ENCODE measurements around the gene MAGEF1. TPM values are rescaled to one million over a fixed set of nuclear protein-coding genes. Genes with fewer than 3 reads are reported as not detected.
"Not testable (repeated sequence)": the region's sequence is repeated elsewhere in the genome, so short reads cannot be mapped to it uniquely, and the experiment has no call there.

Gene MAGEF1
- total RNA-seq, 2 experiments from 2014 or later, result 21.2 to 24.5 TPM

DNA sequence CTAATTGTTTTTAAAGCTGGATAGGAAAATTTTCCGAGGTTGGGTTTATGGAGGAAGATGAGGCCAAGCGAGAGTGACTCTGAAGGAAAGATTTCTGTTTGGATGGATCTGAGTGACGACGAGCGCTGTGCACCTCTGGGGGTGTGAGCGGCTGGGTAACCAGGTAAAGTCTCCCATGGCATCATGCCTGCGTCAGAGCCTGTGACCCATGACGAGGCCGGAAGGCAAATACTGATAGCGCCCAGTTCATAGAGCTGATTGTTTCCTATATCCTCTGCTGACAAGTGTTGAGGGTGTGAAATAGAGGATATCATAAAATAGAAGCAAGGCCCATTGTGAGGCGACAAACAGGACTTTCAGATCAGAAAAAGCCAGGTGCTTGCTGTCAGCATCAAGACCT is 33.7 kb upstream of the MAGEF1 start:
- ChIA-PET POLR2A (no interaction called here), CTCF (interaction anchor here (1.5 kb wide), 1 partner anchor 10 kb away, joined by 3 read pairs; no protein-coding TSS in a partner anchor)

DNA sequence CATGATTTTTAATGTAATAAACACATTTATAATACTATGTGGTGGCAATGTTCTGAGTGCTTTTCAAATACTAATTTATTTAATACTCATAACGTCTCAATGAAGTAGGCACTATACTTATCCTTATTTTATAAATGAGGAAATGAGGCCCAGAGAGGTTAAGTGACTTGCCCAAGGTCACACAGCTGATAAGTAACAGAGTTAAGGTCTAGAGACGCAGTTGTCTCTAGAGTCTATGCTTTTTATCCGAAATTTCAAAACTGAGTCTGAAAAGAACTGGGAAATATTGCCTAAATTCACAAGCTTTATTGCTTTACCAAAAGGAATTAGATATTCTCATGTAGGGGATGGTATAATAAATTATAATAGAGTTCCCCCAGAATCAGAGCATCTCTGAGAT is 31.4 kb upstream of the MAGEF1 start:
- ChIA-PET CTCF (interaction anchor here (0.6 to 1.2 kb wide), 2 partner anchors 17 to 35 kb away, joined by 3 to 5 read pairs; no protein-coding TSS in a partner anchor), POLR2A (interaction anchor here (0.6 kb wide), 1 partner anchor 32 kb away, joined by 8 read pairs; no protein-coding TSS in a partner anchor)

DNA sequence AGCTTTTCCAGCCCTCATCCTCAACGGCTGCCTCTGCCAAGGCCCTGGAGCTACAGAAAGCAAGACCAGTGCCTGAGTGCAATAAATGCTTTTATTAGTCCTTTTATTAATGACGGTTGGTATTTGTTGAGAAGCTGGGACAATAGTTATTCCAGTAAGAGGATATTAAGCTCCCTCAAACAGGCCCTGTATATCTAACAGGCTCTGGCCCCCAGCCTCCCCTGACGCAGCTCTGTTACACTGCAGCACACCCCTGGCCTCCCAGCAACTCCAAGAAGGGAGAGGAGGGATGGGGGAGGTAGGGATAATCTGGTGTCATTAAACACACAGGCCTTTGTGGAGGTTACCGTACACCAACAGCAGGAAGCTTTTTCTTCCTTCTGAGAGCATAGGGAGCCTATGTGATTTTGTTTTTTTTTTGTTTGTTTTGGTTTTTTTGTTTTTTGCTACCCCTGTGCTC is 30.8 kb upstream of the MAGEF1 start:
- ChIA-PET POLR2A (no interaction called here), CTCF (interaction anchor here (1.2 kb wide), 1 partner anchor 16 kb away, joined by 5 read pairs; no protein-coding TSS in a partner anchor)

DNA sequence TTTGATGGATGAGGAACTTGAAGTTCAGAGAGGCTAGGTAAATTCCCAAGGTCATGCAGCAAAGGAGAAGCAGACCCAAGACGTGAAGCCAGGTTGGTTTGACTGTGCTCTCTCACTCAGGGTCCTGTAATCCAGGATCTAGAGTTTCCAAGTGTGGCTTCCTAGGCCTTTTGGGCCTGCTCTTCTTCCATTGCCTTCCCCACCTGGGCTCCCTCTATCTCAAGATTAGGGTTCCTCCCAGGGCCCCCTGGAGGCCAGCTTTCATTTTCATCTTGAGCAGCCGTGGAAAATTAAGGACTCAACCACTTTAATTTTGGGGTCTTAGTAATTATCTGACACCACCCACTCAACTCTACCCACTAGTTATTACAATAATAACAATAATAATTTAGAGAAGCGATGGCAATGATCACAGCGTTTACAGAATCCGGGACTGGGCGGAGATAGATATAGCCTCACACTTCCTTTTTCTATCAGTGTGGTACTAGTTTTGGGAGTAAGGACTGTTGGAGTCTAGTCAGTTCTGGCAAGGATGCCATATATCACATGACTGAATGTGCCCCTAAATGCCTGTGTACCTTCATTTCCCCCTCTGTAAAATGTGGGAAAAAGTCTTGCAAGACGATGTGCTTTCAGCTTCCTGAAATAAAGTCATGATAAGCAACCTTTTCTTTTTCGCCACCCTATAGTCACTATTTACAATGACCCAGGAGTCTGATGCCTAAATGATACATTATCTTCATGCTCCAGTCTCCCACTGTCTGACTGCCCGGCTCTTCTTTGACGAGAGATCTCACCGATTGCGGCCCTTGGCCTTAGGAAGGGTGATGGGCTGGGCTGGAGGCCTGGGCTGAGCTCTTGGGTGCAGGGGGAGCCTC is 30.2 kb upstream of the MAGEF1 start:
- POLR2A ChIA-PET, result no interaction called here
- CTCF ChIA-PET, result interaction anchor here (1.0 kb wide), 1 partner anchor 181 kb away, joined by 3 read pairs; the partner anchor contains the start of gene EPHB3

DNA sequence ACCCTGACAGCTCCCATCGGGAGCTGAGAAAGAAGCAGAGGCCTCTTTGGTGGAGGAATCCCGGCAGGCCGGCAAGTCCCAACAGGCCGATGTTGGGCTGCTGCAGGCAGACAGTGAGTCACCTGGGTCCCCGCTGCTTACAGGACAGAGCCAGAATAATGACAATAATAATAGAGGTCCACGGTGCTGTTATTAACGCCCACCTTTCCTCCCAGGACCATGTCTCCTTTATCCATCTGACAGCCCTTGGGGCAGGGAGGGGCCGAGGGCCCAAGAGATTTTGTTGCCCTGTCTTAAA is 29.3 kb upstream of the MAGEF1 start:
- CTCF ChIA-PET, result interaction anchor here (1.0 kb wide), 1 partner anchor 180 kb away, joined by 3 read pairs; the partner anchor contains the start of gene EPHB3

DNA sequence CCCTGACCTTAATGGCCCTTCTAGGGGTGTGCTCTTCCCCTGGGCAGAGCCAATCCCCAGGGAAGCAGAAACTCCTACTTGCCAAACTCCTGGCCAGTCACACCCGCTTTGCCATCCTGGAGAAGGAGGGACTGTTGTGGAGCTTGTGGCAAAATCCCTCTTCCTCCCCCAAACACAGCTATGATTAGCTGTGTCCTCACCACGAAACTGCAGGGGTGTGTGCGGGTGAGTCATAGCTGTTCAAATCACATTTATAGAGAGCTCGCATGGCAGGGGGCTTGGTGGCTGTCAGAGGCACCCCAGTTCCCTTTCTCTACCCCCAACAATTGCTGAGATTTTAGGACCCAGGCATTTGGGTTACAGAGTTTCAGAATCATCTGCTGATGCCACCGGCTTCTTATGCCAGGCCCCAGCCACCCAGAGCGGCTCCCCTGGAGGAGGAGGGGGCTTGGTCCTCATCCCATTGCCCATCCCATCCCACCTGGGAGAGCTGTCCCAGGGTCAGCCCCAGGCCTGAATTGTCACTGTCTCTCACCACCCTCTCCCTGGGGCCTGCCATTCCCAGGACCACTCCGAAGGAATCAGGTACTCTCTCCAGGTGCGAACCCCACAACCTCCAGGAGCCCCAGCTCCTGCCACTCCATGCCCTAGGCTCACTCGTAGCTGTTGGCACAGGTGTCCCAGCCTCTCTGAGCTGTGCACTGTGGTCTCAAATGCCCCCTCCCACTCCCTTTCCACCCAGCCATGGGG is 28.8 kb upstream of the MAGEF1 start:
- ChIA-PET CTCF (interaction anchor here (1.0 kb wide), 1 partner anchor 179 kb away, joined by 3 read pairs; the partner anchor contains the start of gene EPHB3), POLR2A (no interaction called here)

More for the DNA sequence above, 29.3 kb upstream of the MAGEF1 start:
- POLR2A ChIA-PET, result no interaction called here

DNA sequence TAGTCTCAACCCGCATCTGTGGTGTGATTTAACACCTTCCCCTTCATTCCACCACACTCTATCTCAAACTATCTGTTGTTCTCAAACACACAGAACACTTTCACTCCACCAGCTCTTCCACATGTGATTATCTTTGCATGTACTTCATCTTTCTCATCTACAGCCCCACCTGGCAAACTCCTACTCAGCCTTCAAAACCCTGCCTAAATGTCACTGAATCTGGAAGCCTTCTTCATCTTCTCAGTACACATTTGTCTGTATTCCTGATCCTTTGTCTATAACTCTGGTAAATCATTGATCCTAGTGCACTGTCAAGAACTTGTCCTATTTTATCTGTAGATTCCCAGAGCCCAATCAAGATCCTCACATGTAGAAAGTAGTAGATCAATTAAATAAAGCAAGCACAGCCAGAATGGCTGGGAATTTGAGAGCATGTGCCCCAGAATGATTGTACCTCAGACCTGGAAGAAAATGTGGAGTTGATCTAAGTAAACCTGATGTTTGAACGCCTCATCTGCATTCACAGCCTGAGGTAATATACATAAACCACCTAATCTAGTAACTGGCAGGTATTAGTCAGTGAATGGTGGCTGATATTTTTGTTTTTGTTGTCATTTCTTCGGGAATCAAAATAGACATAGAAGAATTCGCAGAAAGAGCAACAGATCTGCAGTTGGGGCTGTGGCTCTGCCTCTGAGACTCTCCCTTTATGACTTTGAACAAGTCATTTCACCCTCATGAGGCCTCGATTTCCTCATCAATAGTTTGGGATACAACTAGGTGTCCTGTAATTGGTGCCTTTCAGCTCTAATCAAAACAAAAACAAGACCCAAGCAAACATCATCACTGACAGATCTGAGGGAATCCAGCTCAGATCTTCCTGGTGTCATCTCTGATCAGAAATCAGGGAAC is 28.0 kb upstream of the MAGEF1 start:
- ChIA-PET CTCF (no interaction called here), POLR2A (no interaction called here)

DNA sequence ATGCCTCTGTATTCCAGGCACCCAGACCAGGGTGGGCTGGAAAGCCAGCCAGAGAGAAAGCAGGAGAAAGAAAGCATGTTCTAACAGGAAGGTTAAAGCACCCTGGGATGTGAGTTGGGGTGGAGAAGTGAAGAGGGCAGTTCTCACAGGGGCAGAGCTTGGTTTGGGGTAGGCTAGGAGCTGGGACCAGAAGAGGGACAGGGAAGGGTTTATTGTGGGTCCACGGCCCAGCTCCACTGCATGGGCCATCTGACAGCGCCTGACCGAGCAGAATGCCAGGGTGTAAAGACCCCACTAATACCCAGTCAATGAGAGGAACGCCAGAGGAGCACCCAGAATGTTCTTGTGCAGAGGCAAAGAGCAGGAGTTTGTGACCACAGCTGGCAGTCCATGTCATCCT is 27.1 kb upstream of the MAGEF1 start:
- ChIA-PET POLR2A (no interaction called here), CTCF (no interaction called here)

DNA sequence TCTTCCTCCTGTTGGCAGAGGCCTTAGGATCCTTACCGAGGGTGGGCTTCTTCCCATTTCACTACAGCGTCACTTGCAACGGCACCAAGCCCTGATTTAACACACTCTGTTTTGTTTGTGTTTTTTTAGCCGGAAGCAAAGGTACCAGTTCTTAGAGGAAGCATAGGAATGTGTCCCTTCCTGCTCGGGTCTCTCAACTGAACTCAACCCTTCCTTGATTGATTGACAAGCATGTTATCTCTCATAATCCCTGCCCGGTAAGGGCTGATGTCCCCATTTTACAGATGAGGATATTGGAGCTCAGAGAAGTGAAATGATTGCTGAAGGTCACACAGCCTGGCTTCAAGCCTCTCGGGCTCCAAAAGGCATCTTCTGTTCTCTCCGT is 26.6 kb upstream of the MAGEF1 start:
- ChIA-PET CTCF (no interaction called here), POLR2A (no interaction called here)

DNA sequence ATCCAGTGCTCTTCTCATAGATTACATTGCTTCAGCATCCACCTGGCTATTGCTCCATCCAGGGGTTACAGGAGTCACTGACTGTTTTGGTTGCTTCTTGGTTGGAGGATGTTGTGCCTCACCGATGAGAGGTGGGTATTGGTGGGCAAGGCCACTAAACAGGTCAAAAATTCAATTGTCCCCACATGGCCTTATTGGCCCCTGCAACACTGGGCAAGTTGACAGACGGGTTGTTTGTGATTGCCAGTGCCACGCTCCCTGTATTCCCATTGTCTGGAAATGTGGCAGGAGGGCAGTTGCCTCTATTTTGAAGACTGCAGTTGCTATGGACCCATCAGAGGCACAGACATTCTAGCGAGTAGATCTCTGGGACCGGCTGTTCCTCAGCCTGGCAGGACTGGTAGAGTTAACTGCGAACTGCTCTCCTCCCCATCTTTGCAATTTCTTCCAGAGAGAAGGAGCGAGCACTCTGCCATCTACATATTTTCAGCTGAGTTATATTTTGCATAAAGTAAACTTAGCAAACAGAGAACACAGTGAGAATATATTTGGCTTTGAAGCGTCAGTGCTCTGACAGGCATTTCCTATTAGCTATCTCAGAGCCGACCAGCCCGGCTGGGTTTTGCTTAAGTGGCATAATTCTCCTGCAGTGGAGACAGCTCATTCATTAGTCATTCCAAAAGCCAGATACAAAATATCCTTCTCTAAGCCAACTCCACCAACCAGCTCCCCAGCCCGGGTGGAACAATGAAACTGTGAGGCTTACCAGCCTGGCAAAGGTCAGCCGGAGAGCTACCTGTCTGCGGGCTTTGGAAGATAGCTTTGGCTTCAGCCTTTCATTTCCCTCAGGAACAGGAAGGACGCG is 26.0 kb upstream of the MAGEF1 start:
- ChIA-PET CTCF (no interaction called here), POLR2A (no interaction called here)

DNA sequence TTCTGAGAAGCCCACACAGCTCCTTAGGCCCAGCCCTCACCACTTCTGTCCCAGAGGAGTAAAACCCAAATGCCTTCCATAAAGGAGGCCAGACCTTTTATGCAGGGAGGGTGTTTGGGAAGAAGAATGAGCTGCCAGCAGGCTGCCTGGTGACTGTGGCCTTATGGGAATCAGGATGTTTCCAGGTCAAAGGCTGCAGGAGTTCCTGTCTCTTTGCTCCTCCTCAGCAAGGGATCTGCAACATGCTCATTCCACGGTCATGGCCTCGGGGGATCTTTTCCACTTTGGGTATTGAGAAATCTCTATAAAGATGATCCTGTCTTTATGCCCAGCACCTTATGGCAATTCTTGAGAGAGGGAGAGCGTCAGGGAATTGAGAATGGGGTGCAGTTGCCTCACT is 25.2 kb upstream of the MAGEF1 start:
- CTCF ChIA-PET, result interaction anchor here (0.7 kb wide), 1 partner anchor 55 kb away, joined by 7 read pairs; no protein-coding TSS in a partner anchor
- POLR2A ChIA-PET, result no interaction called here

DNA sequence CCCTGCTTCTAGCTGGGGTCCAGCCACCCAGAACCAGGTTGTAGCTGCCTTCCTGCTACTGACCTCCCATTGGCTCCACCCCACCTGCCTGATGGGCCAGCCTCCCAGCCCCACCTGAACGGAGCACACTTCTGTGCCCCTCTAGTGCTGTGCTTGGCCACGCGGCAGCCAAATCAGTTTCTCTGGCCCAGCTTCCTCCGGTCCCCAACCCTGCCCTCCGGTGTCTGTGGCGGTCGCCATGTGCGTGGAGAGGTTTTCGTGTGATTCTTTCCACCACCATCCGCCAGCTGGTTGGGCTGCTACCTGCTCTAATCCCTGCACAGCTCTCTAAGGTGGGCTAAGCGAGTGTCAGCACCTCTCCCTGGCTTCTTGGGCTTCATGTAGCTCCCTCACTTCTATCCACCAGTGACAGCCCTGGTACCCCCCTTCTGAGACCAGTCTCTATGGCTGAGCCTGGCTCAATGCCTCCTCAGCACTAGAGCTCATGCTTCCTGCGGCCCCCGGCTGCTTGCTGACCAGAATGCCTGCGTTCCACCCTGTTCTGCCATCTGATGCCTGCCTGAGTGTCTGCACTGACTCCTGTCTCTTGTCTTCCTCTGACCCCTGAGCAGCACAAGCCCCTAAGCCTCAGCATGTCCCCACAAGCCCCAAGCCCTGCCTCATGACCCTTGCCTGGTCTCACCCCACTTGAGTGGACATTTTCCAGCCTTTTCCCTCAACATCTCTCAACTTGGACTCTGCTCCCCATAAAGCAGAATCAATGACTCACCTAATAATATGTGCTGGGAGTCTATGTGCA is 23.2 kb upstream of the MAGEF1 start:
- POLR2A ChIA-PET, result no interaction called here

DNA sequence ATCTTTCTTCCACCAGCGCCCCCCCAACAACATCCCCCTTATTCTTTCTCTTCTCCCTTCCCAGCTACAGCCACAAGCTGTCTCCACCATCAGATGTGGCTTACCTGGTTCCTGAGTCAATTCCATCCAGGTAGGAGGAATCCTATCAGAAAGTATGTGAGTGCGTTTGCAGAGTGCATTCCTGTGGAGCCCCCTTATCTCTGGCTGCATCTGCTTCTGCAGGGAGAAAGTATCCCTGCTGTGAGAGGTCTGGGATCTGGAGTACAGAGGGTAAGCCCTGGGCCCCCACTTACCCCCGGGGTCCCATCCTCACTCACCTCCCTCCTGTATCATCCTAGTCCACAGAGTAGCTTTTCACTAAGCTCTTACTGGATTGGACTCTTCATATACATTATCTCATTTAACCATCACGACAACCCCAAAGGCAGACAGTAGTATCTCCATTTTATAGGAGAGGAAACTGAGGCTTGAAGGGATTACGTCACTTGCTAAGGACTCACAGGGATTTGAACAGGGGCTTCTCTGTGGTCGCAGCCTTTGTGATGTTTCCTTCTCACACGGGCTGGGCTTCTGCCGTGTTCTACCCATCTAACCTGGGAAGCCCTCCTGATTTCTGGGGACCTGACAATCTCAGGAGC is 22.2 kb upstream of the MAGEF1 start:
- POLR2A ChIA-PET, result no interaction called here
- CTCF ChIA-PET, result interaction anchor here (0.6 kb wide), 1 partner anchor 79 kb away, joined by 3 read pairs; no protein-coding TSS in a partner anchor

More for the DNA sequence above, 23.2 kb upstream of the MAGEF1 start:
- CTCF ChIA-PET, result interaction anchor here (1.0 kb wide), 1 partner anchor 11 kb away, joined by 3 read pairs; no protein-coding TSS in a partner anchor

DNA sequence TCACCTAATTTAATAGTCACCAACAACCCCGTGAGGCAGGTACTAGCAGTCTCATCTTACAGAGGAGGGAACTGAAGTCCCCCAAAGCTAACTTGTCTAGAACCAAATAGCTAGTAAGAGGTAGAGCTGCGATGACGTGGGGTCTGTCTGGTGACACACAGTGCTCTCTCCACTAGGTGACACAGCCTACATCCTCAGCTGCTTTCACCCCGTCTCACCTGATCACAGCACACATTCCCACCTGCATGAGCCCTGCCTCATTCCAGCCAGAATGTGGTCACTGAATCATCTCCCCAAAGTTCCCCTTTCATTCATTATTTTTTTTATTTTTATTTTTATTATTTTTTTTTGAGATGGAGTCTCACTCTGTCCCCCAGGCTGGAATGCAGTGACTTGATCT is 21.3 kb upstream of the MAGEF1 start:
- CTCF ChIA-PET, result no interaction called here
- POLR2A ChIA-PET, result no interaction called here

DNA sequence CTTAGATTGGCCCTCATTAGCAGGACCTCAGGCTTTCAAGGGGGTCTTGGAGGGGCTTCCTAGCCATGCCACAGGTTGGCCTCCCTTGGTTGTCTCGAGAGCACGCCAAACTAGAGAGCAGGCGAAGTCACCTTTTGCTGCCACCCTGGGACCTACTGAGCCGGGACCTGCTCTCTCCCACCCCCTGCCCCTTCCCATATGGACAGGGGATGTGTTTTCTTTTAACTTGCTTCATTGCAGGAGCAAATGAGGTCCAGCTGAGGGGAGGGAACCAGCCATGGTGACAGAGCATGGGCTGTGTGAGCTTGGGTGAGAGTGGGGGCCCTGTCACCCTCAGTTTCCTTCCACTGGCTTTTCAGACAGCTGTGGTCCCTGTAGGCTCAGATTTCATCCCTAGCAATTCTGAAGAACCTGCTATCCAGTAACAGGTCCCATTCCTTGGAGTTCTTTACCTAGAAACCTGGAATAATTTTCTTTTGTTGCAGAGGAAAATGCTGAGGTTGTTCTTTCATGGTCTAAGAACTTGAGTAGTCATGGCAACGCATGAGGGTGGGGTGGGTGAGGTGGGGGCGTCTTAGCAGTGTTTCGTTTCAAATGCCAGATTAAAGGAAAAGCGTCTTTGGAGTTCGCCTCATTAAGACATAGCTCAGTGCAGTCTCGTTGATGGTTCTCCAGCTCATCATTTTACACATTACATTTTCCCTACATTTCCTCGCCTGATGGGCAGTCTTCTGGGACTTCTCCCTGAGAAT is 20.1 kb upstream of the MAGEF1 start:
- CTCF ChIA-PET, result no interaction called here
- POLR2A ChIA-PET, result no interaction called here

DNA sequence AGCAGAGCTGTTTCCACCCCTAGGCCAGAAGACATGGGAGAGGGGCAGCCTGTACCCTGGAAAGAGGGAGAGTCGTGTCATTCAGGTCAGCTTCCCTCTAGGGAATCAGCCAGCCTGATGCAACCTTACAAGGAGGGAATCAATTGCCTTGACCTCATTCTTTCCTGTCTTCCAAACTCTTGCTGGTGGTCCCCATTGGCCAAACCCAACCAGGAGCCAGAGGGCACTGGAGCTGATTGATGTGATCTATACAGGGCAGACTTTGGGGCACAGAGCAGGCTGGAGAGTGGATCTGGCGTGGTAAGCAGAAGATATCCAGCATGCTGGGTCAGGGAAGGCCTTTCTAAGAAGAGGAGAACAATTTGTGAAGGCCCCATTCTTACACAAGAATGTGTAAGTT is 19.1 kb upstream of the MAGEF1 start:
- ChIA-PET POLR2A (no interaction called here), CTCF (no interaction called here)

DNA sequence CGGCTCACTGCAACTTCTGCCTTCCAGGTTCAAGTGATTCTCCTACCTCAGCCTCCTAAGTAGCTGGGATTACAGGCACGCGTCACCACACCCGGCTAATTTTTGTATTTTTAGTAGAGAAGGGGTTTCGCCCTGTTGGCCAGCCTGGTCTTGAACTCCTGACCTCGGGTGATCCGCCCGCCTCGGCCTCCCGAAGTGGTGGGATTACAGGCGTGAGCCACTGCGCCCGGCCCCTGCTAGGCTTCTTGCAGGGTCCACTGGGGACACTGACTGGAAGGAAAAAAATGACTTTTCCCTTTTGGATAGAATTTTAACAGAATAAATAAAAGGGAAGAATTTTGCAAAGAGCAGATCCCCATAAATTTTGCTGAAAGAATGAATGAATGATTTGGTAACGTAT is 17.3 kb upstream of the MAGEF1 start:
- CTCF ChIA-PET, POLR2A ChIA-PET: not testable (repeated sequence)
